Fibroblast of lung (primary cell): ENCODE data around the gene CCKAR.

Experiments used
- EZH2 ChIP-seq: IDR thresholded peaks from 2 replicates; pipeline ENCODE4 v1.5.1; 2012; ENCODE audit warnings: low read length, control low read depth, mild to moderate bottlenecking; ENCODE audit errors: missing control alignments
- TF ChIP-seq, protein P1 (sequence below), 2 donors: IDR thresholded peaks in 1 of 2; conservative IDR thresholded peaks in 1 of 2; 1 replicate in 1 of 2; 2 replicates in 1 of 2; pipeline ENCODE4 v1.5.1; 2011 to 2012; ENCODE audit warnings: low read length in 2 of 2, control low read depth in 1 of 2, inconsistent platforms in 1 of 2, low read depth in 1 of 2, mild to moderate bottlenecking in 1 of 2

DNA sequence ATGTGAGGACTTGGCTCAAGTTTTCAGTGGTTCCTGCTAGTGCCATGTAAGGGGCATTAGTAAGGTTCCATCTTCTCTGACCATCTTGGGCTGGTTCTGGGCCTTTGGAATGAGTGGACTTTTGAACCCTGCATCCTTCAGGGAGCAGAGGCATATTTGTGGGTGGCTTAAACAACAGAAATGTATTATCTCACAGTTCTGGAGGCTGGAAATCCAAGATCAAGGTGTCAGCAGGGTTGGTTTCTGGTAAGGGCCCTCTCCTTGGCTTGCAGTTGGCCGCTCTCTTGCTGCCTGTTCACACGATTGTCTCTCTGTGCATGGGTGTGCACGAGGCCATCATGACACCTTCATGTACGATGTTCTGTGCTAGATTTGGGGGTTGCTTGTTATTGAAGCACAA lies 21.3 kb downstream of the CCKAR start:
- TF ChIP-seq EZH2: no peak
- TF ChIP-seq, protein P1, sequence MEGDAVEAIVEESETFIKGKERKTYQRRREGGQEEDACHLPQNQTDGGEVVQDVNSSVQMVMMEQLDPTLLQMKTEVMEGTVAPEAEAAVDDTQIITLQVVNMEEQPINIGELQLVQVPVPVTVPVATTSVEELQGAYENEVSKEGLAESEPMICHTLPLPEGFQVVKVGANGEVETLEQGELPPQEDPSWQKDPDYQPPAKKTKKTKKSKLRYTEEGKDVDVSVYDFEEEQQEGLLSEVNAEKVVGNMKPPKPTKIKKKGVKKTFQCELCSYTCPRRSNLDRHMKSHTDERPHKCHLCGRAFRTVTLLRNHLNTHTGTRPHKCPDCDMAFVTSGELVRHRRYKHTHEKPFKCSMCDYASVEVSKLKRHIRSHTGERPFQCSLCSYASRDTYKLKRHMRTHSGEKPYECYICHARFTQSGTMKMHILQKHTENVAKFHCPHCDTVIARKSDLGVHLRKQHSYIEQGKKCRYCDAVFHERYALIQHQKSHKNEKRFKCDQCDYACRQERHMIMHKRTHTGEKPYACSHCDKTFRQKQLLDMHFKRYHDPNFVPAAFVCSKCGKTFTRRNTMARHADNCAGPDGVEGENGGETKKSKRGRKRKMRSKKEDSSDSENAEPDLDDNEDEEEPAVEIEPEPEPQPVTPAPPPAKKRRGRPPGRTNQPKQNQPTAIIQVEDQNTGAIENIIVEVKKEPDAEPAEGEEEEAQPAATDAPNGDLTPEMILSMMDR (conservative IDR thresholded peaks at IDR 0.05 in 1 of 2, IDR thresholded peaks at IDR 0.05 in 1 of 2; ENCODE audit: low read depth in 1 of 2, low read length in 2 of 2): no peak
